IPS-18c (cell line): ENCODE data around the gene EVA1B.

Experiments
- H3K4me3 ChIP-seq: 2 replicates; pipeline ENCODE4 v1.7.0; 2013; ENCODE audit warnings: low read depth, mild to moderate bottlenecking, low read length, moderate library complexity; ENCODE audit not compliant: insufficient read depth
- H3K9me3 ChIP-seq: one replicate; pipeline ENCODE4 v1.6.1; 2013; ENCODE audit warnings: mild to moderate bottlenecking, low read length, moderate library complexity; ENCODE audit not compliant: control insufficient read depth, insufficient read depth

The EVA1B gene, protein sequence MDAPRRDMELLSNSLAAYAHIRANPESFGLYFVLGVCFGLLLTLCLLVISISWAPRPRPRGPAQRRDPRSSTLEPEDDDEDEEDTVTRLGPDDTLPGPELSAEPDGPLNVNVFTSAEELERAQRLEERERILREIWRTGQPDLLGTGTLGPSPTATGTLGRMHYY

DNA sequence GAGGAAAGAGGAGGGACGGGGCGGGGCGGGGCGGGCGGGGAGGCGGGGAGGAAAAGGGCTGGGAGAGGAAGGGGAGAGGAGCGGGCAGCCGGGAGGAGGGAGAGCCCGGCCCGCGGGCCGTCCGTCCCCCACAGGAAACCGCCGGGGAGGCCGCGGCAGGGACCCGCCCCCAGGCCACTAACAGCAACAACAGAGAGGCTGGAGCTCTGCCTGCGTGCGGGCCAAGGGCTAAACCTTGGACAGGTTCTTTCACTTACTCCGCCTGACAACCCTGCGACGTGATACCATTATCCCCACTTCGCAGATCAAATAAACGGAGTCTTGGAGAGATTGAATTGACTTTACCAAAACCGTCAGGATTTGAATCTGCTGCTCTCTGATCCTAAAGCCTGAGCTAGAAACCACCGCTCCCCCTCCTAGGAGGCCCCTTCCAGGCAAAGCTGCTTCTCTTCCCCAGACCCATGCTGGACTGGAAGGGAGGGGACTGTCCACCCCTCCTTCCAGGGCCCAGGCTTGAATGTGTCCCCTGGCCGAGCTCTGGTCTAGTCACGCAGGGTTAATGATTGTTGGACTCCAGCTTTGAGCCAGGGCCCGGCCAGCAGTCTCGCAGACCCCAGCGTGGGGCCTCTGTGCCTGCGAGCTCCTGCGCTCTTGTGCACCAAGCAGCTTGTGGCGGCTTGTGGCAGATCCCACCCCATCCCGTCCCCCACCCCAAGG is at the start of gene EVA1B:
TSS of gene EVA1B (minus strand) at position 10 of the 717 bp plus-strand sequence. CDS start 608 bp downstream, outside the sequence.
- Histone ChIP-seq H3K4me3 (peak within 1 kb of the TSS; percentile 61), H3K9me3 (no peaks in the 10 kb centered on the region)

DNA sequence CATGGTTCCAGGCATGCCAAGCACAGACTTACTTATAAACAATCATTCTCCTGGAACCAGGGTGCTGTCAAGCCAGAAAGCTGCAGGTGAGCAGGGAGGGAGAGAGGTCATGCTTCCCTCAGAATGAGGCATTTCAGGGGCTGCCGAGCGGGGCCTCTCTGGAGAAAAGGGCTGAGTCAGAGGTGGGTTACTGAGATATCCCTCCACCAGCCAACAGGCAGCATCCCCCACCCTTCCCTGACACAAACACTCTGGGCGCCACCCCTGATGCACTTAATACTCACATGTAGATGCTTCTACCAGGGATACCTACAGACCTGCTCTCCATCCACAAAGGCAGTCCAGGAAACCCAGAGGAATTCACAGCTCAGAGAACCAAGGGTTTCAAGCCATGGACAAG is 49.2 kb upstream of the EVA1B start:
- no peak overlapping the region for H3K4me3 ChIP-seq
- H3K9me3 ChIP-seq, result peaks cover 2% of the 10 kb centered on the region

DNA sequence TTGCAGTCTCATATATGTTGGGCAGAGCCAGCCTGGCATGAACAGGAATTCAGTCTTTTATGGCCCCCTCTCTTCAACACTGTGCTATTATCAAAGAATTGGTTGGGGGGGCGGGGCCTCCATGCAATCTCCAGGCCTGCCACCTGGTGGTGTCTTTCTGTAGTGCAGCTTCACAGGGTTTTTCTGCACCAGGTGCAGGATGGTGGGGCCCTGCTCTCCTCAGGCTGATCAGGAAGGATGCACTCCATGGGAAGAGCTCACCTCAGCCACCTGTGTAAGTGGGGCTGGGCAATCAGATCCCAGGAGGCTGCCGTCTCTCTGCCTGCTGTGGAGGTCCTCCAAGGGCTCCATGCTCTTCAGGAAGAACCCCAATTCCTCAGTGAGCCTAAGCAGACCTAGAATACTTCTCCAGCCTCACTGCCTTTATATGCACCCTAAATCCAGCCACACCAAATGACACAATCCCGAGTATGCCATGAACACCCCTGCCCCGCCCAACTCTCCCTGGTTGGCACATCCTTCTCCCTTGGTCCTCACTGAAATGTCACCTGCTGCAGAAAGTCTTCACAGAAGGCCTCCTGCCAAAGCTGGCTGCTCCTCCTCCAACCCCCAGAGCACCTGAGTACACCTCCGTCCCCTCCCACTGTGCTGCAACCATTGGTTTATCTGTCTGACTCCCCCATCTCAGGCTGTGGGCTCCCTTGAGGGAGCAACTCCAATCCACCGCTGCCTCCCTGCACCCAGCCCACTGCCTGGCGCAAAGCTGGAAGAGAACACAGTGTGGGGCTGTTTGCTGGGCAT is 45.8 kb upstream of the EVA1B start:
- Histone ChIP-seq H3K4me3 (no peak overlapping the region), H3K9me3 (peaks cover 3% of the 10 kb centered on the region)

DNA sequence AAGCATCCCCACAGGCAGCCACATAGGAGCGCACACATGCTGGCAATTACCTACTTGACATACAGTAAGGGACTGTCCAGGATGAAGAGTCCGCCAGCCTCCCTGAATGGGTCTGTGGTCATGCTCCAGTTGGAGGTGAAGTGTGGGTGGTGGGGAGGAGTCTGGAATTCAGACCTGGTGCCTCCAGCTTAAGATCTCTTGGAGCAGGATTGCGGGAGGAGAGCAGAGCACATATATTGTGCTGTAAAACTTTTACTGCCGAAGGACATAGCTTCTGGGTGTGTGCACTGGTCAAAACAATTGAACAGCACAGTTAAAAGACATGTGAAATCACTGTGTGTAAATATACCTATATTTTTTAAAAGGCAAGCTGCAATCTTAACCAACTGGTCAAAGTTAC is 44.4 kb upstream of the EVA1B start:
- H3K4me3 ChIP-seq, result no peak overlapping the region
- H3K9me3 ChIP-seq, result peaks cover 2% of the 10 kb centered on the region

DNA sequence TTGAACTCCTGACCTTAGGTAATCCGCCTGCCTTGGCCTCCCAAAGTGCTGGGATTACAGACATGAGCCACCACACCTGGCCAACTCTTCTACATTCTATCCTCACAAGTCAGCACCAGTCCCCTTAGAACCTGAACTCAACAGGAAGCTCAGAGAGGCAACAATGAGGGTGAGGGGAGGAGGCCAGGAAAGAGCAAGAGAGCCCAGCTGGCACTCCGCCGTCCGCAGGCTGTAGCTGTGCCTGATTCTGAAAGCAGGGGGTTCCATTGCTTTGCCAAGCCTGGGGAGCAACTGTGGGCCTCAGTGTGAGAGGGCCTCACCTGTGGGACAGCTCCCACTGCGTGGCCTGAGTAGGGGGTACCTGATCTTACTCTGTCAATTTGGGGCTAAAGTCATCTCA is 43.6 kb upstream of the EVA1B start:
- H3K9me3 ChIP-seq, result peaks cover 2% of the 10 kb centered on the region

DNA sequence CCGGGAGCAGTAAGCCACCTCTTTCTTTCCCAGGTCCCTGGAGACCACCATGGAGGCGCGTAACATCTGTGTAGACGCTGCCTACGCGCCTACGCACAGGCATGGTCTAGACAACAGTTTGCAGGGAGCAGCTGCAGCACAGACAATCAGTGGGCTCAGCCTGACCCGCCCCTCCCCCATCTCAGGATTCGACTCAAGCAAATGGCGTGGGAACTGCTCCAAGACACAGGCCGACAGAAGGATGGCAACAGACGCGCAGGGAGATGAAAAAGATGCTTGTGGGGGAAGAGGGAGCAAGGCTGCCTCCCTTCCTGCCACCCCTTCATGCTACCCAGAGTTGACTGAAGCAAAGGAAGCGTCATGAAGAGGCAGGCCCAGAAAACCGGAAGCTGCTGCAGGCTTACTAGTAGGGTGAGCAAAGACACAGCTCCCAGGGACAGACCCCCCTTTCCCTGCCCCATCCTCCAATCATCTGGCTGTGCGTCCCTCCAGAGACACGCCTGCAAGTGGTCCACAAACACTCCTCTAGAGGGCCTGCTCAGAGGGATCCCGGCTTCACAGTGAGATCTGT is 42.7 kb upstream of the EVA1B start:
- Histone ChIP-seq H3K9me3 (peaks cover 2% of the 10 kb centered on the region), H3K4me3 (0 out of 2 replicates have a peak overlapping the region, but pooled peaks have one; percentile 15)

More for the DNA sequence above, 43.6 kb upstream of the EVA1B start:
- no peak overlapping the region for H3K4me3 ChIP-seq

DNA sequence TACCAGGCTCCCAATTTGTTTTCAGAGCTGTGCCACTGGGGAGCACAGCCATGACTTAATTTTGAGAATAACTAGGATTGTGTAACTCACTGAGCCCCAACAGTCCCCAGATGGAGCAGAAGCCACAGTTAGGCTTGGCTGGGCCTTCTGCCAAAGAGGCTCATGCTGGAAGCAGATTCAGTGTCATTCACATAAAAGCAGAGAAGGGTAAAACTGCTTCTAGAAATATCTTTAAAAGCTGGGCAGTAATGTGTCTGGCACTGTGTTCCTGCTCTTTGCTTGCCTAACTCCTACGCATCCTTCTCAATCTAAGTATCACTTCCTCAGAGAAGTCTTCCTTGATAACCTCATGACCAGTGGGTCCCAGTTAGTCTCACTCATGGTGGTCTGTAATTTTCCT is 41.9 kb upstream of the EVA1B start:
- Histone ChIP-seq H3K4me3 (no peak overlapping the region), H3K9me3 (peaks cover 2% of the 10 kb centered on the region)

DNA sequence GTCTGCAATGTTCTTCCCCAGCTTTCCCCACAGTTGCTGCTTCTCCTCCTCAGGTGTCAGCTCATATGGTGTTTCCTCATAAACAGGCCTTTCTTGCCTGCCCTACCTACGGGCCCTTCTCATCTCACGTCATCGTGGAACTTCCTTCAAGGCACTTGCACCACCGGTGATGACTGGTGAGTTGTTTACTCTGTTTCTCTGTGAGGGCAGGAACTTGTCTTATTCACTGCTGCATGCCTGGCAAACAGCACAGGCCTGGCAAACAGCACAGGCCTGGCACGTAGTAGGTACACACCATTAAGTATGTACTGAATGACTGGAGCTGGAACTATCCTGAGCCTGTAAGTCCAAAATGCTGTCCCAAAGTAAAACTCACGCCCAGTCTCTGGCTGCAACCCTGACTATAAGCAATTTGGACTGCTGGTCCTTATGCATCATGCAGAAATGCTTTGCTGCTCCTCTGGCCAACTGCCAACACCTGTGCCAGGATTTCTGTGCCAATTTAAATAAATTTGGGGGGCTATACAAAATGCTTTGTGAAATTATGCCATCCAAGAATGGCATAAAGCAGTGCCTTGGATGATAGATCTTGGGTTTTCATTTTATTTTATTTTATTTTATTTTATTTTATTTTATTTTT is 36.6 kb upstream of the EVA1B start:
- Histone ChIP-seq H3K4me3 (no peak overlapping the region), H3K9me3 (no peaks in the 10 kb centered on the region)

DNA sequence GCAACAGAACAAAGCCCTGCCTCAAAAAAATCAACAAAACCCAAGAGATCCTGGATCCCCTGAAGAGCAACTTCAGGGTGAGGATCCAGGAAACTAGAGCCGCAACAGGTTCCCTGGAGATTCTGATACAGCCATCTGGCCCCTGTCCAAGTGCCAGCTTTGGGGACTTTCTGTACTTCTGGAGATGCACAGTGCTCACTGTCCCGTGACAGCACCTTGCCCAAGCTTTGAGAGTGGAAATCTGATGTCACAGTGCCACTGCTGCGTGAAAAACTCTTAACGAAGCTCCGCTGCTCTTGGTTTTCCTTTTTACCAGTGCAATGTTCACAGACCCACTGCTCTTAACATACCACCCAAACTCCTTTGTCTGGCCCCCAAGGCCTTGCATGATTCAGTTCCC is 35.9 kb upstream of the EVA1B start:
- Histone ChIP-seq H3K4me3 (no peak overlapping the region), H3K9me3 (no peaks in the 10 kb centered on the region)

DNA sequence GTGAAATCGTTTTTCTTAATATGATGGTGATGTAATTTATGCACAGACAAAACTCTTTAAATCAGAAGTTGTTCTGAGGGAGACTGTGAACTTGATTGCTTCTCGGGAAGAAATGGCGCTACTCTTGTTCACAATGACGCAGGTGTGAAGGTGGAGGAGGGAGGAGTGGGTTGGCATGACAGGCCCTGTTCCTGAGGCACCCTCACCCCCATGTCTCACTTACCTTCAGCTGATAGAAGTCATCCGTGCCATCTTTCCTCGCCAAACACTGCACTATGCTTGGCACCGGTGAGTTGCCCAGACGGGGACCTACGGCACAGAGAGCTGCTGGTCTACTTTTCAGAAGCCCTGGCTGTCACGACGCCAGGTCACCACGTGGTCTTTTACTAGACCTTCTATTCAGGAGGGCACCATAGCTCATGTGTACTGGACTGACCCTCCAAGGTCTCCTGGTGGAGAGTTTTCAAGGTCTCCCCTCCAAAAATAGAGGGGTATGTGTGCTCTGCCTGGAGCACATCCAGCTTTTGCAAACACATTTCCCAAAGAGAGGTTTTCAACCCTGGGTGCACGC is 35.2 kb upstream of the EVA1B start:
- H3K4me3 ChIP-seq, result no peak overlapping the region
- H3K9me3 ChIP-seq, result no peaks in the 10 kb centered on the region

DNA sequence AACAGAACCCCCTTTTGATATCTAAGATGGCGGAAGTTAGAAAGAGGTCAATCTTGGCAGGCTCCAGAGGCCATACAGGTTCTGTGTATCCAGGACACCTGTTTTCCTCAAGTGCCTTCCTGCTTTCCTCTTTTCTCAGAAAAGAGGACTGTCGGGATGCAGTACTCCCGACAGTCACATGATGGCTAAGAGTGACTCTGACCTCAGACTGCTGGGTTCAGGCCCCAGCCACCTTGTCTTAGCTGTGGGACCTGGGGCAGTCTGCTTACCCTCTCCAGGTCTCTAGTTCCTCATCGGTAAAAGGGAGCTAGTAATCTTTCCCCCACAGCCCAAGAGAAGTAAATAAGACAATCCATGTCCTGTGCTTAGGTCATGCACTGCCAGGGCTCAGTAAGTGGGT is 32.4 kb upstream of the EVA1B start:
- Histone ChIP-seq H3K9me3 (no peaks in the 10 kb centered on the region), H3K4me3 (no peak overlapping the region)

DNA sequence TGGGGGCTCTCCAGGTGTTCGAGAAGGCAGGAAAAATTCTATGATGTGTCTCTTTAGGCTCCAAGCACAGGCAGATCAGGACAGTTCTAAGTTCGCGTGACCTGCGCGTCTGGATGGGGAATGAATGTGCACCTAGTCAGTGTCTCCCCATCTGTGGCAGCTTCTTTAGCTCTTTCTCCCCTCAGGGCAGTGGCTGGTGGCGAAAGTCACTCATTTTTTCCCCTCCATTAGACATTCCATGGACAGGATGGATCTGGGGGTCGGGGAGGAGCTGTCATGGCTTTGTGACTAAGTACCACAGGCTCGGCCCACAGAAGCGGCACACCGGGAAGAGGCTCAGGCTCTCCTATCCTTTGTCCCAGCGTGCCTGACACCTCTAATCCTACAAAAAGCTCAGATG is 31.0 kb upstream of the EVA1B start:
- no peak overlapping the region for H3K4me3 ChIP-seq
- H3K9me3 ChIP-seq, result no peaks in the 10 kb centered on the region

DNA sequence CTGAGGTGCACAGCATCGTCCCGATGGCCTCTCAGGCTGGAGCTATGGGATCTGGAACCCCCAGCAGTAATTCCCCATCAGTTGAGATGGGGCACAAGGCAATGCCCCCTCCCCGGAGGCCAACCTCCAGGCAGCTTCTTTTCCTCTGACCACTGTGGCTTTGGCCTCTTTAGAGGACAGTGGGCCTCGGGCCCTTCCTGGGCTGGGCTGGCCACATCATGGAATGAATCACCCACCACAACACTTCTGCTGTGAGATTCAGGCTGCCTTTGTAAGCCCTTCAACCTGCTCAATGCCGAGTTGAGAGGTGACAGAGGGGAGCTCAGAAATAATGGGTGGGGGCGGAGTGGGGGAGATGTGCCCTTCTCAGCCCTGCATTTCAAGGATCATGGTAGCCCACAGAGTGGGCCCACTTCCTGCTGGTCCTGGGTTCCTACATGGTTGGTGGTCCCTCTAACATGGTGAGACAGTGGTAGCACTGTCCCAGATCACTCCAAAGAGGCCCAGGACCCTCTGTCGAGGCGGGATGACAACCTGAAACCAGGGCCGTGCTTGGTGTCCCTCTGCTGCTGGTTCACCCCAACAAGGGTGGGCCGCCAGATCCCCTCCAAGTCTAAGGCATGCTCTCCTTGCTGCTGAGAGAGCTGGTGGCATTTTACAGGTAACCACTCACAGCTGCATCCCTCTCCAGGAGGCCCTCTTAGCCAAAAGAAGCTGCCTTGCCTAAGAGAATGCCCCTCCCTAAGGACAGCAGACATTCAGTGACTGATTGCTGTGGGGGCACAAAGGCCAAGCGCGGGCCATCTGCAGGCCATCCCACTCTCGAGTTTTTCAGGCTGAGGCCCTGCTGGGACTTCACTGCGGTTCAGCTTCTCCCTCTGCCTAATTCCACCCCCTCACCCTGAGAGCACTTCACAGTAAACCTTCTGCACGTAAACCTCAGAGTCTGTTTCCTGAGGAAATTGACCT is 29.7 kb upstream of the EVA1B start:
- Histone ChIP-seq H3K4me3 (no peak overlapping the region), H3K9me3 (no peaks in the 10 kb centered on the region)

DNA sequence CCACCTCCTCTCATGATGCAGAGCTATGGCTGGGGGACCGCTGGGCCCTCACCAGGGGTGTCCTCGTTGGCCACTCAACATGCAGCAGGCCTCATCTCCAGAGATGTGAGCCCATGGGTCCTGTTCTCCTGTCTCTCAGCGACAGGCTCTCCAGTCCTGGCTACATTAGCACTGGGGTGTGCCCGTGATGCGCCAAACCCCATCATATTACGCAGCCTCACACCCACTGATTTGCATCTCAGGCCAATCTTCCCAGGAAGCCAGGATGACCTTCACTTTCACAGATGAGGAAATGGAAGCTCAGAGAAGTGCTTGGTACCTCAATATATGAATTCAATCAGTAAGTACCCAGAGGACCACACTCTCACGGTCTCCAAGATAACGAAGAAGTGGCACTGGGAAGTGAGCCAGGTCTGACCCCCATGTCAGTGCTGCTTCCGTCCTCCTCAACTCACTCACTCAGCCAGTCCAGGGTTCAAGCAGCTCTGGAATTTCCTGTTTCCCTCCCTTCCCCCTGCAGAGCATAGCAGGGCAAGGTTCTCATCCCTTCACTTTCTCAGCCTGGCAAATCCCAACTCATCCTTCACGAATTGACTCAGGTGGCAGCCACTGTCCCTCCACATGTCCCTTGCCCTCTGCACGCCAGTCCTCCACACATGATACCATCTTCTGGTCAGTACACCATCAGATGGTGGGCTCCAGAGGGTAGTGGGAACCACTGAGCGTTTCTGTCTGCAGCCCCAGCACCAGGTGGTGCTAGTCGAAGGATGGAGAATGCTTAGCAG is 28.9 kb upstream of the EVA1B start:
- Histone ChIP-seq H3K4me3 (no peak overlapping the region; the same call in 1 of the 2 replicates), H3K9me3 (no peaks in the 10 kb centered on the region)

DNA sequence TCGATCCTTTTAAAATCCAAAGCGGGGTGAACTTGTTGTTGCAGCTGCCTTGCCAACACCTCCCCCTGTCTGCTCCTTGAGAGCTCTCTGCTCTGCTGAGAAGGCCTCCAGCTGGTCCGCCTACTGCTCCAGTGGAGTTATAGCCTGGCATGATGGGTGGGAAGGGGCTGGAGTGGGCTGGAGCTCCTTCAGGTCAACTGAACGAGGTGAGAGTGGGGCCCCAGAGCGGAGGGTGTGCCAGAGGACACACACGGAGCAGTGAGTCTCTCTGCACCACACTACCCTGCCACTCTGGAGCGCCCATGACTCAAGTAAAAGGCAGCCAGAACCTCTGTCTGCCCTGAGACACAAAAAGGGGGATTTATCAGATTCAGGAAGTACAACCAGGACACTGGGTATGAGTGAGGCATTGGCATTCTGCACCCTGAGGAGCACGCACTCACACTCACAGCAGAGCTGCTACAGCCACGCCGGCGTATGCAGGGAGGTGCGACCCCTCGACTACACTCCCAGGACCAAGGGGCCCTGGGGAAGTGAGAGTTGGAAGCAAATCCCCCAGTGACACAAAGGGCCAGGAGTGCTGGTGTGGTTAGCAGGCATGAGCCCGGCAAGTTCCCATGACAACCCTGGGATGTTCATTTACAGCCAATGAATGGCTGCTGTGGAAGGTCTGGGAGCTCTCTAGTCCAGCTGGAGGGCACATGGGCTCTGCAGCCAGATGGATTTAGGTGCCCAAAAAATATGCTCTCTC is 28.0 kb upstream of the EVA1B start:
- H3K9me3 ChIP-seq, result no peaks in the 10 kb centered on the region
- no peak overlapping the region for H3K4me3 ChIP-seq
